HEK293T (cell line): ENCODE data around the gene TEAD1.

Experiments used
- ARNT ChIP-seq: fragments of 450-650 bp; IDR thresholded peaks from 2 replicates; pipeline ENCODE4 v1.6.1; 2017; ENCODE audit warnings: mild to moderate bottlenecking
- BHLHE40 ChIP-seq: fragments of 450-650 bp; IDR thresholded peaks from 2 replicates; pipeline ENCODE4 v1.6.1; 2016; ENCODE audit warnings: mild to moderate bottlenecking, moderate library complexity, borderline replicate concordance
- ELF4 ChIP-seq: fragments of 450-650 bp; IDR thresholded peaks from 2 replicates; pipeline ENCODE4 v1.6.1; 2017; ENCODE audit warnings: antibody characterized with exemption
- FOXA1 ChIP-seq: fragments of 450-650 bp; IDR thresholded peaks from 2 replicates; pipeline ENCODE4 v1.6.1; 2016; ENCODE audit warnings: mild to moderate bottlenecking
- FOXM1 ChIP-seq: fragments of 450-650 bp; IDR thresholded peaks from 2 replicates; pipeline ENCODE4 v1.6.1; 2017; ENCODE audit warnings: mild to moderate bottlenecking, borderline replicate concordance
- PKNOX1 ChIP-seq: fragments of 450-650 bp; IDR thresholded peaks from 2 replicates; pipeline ENCODE4 v1.6.1; 2016
- SUZ12 ChIP-seq: fragments of 450-650 bp; IDR thresholded peaks from 2 replicates; pipeline ENCODE4 v1.6.1; 2016; ENCODE audit warnings: mild to moderate bottlenecking
- TARDBP ChIP-seq: fragments of 450-650 bp; IDR thresholded peaks from 2 replicates; pipeline ENCODE4 v1.6.1; 2016

DNA sequence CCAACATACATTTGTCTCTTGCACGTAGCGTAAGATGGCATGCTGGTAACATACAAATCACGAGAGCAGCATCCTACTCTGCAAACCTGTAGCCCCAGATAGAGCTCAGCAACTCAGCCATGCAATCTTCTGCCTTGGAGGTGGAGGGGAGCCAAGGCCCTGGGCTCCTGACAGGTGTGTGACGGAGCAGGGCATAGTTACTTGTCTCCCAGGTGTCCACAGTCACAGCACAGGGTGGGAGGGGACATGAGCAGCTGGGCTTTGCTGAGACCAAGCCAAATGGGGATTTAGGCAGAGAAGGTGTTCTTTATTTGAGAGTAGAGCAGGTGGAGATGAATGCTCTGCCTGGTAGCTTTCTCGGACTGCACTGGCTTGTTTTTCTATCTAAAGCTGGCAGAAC lies 111.7 kb downstream of the TEAD1 start:
- TF ChIP-seq ARNT (no peak), SUZ12 (no peak), TARDBP (no peak), PKNOX1 (no peak), BHLHE40 (no peak), FOXA1 (no peak), ELF4 (no peak), FOXM1 (no peak)
